ENCODE results near the gene ABCG1. TPM values are rescaled to one million over a fixed set of nuclear protein-coding genes. Genes with fewer than 3 reads are reported as not detected.

ABCG1 gene
- total RNA-seq, 4 donors from 2014 or later, result 16.1 to 25.9 (median 20.0) TPM

DNA sequence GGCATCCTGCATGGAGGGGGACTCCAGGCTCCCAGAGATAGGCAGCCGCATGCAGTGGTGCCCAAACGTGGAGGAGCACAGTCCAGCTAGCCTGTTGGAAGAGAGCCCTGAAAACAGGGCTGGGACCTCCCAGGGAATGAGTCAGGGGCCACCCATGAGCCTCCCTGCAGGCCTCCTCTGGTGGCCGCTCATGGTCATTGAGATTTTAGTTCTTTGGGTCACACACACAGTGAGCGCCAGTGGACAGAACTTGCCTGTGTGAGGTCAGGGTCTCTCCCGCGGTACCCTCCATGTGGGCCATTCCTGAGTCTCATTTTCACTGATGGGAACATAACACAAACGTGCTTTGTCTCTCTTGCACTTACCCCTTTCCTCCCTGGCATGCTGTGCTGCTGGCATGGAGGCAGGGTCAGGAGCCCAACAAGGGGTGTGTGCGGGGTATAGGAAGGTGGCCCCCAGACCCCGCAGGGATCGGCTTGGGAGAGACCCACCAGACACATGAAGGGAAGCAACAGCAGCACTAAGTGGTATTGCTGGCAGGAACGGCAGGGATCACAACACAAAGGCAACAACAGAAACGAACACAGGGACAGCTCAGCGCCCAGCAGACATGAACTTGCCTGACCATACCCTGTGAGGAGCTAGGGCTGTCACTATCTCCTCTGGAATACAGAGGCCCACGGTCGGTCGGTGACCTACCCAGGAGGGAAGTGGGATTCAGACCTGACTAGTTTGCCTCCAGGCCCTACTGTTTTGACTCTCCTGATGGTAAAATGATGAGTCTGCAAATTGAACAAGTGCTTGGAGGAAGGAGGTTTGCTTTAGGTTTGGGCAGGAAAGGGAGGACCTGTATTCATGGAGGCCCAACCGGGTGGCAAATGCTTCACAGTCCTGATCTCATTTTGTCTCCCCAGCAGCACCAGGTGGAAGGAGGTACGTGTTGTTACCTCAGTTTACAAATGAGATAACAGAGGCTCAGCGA lies 31.8 kb downstream of the ABCG1 start:
- Histone ChIP-seq H3K4me3 (no peak overlapping the region), H3K9me3 (no peaks in the 10 kb centered on the region), H3K27me3 (no peaks in the 10 kb centered on the region), H3K27ac (replicated peaks in 1 of 4) (no peak overlapping the region), H3K36me3 (no peaks in the 10 kb centered on the region), H3K4me1 (peaks cover 2 to 40% (median 25%) of the 10 kb centered on the region in 4 donors)
- 72% methylated on average over 17 of the region's 19 CpGs for WGBS
- TF ChIP-seq POLR2A (IDR thresholded peaks at IDR 0.05; ENCODE audit: low read depth) (no peak), EP300 (IDR thresholded peaks at IDR 0.05) (no peak), POLR2AphosphoS5 (IDR thresholded peaks at IDR 0.05) (no peak)
- TF ChIP-seq, protein P1, sequence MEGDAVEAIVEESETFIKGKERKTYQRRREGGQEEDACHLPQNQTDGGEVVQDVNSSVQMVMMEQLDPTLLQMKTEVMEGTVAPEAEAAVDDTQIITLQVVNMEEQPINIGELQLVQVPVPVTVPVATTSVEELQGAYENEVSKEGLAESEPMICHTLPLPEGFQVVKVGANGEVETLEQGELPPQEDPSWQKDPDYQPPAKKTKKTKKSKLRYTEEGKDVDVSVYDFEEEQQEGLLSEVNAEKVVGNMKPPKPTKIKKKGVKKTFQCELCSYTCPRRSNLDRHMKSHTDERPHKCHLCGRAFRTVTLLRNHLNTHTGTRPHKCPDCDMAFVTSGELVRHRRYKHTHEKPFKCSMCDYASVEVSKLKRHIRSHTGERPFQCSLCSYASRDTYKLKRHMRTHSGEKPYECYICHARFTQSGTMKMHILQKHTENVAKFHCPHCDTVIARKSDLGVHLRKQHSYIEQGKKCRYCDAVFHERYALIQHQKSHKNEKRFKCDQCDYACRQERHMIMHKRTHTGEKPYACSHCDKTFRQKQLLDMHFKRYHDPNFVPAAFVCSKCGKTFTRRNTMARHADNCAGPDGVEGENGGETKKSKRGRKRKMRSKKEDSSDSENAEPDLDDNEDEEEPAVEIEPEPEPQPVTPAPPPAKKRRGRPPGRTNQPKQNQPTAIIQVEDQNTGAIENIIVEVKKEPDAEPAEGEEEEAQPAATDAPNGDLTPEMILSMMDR (IDR thresholded peaks at IDR 0.05), result no peak
- no peak for DNase-seq (ENCODE audit: extremely low spot score)
- intact Hi-C loops (cut with DNase I), result no loop called here

DNA sequence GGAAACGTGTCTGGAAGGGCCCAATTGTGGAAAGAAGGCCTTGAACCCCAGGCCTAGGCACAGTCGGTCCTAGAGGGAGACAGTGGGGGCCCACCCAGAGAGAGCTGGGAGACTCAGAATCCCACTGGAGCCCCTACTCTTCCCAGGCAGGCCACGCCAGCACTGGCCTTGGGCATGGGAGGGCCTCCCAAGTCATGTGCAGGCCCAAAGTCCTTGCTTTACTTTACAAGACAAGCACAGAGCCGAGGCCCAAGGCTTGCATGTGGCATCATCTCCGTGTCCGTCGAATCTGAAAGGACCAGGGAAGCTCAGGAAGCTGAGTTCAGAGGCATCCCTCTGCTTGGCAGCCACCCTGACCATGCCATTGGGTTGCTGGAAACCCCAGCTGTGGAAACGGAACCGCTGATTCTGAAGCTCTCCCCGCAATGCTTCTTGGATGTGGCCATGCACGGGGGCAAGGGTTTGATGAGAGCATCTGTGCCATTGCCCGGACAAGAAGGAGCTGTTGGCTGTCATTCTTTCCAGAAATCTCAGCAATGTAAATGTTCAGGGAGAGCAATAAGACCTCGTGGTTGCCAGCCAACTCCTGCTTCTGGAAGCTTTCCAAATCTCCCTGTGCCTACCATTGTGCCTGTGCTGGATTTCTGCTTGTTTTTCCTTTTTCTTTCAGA lies 32.8 kb downstream of the ABCG1 start:
- Histone ChIP-seq H3K9me3 (no peaks in the 10 kb centered on the region), H3K4me3 (no peak overlapping the region), H3K4me1 (peaks cover 0 to 36% (median 21%) of the 10 kb centered on the region in 4 donors), H3K27ac (replicated peaks in 1 of 4) (no peak overlapping the region), H3K27me3 (no peaks in the 10 kb centered on the region), H3K36me3 (no peaks in the 10 kb centered on the region)
- no peak for DNase-seq (ENCODE audit: extremely low spot score)
- 88% methylated on average over 13 of the region's 13 CpGs for WGBS
- no peak for TF ChIP-seq POLR2AphosphoS5 (IDR thresholded peaks at IDR 0.05)
- no peak for TF ChIP-seq EP300 (IDR thresholded peaks at IDR 0.05)
- TF ChIP-seq POLR2A (IDR thresholded peaks at IDR 0.05; ENCODE audit: low read depth), result no peak
- TF ChIP-seq, protein P1 (IDR thresholded peaks at IDR 0.05), result no peak
- intact Hi-C loops (cut with DNase I), result no loop called here

DNA sequence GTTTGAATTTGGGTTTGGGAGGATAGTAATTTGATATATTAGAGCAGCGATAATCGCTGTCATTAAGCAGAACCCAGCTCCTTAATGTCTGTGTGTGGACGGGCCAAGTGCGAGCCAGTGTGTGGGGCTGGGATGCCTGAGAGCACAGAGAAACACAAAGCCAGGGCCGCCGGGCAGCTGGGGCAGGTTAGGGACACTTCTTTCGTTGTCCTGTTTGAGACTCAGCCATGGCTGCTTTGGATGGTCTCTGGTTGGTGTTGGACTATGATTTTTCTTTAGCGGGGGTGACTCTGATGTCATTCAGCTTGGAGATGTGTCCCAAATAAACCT lies 33.4 kb downstream of the ABCG1 start:
- 89% methylated on average over 8 of the region's 8 CpGs for WGBS

DNA sequence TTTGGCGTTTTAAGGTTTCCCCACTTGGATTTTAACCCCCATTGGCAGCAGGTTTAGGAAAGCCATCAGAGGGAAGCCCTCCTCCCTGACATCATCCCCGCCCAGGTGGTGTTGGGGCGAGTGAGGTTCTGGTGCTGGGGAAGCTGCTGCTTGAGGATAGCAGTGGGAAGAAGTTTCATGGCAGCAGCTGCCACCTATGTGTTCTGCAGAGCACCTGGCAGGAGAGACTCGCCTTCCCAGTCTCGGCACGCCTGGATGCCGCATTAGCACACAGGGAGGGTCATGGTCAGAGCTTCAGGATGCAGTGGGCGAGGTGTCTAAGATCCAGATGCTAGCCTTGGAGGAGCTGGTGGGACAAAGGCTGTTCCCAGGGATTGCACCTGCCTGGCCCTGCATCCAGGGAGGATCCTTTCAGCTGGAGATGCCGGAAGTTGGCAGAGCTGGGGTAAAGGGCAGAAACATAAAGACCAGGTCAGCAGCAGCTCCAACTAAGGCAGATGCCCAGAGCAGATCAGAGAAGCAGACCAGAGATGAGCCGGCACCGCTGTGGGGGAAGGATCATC lies 33.9 kb downstream of the ABCG1 start:
- WGBS, result 96% methylated on average over 6 of the region's 11 CpGs
- Histone ChIP-seq H3K9me3 (no peaks in the 10 kb centered on the region), H3K4me3 (no peak overlapping the region), H3K27me3 (no peaks in the 10 kb centered on the region), H3K27ac (replicated peaks in 1 of 4) (no peak overlapping the region), H3K4me1 (peaks cover 0 to 47% (median 28%) of the 10 kb centered on the region in 4 donors), H3K36me3 (no peaks in the 10 kb centered on the region)
- intact Hi-C loops (cut with DNase I), result no loop called here
- no peak for DNase-seq (ENCODE audit: extremely low spot score)
- TF ChIP-seq, protein P1 (IDR thresholded peaks at IDR 0.05), result no peak
- TF ChIP-seq POLR2AphosphoS5 (IDR thresholded peaks at IDR 0.05) (no peak), EP300 (IDR thresholded peaks at IDR 0.05) (no peak), POLR2A (IDR thresholded peaks at IDR 0.05; ENCODE audit: low read depth) (no peak)

More for the DNA sequence above, 33.4 kb downstream of the ABCG1 start:
- DNase-seq (ENCODE audit: extremely low spot score), result no peak
- Histone ChIP-seq H3K27me3 (no peaks in the 10 kb centered on the region), H3K36me3 (no peaks in the 10 kb centered on the region), H3K4me1 (peaks cover 0 to 41% (median 23%) of the 10 kb centered on the region in 4 donors), H3K4me3 (no peak overlapping the region), H3K27ac (replicated peaks in 1 of 4) (no peak overlapping the region), H3K9me3 (no peaks in the 10 kb centered on the region)
- TF ChIP-seq POLR2A (IDR thresholded peaks at IDR 0.05; ENCODE audit: low read depth) (no peak), POLR2AphosphoS5 (IDR thresholded peaks at IDR 0.05) (no peak), EP300 (IDR thresholded peaks at IDR 0.05) (no peak)
- TF ChIP-seq, protein P1 (IDR thresholded peaks at IDR 0.05), result no peak
- intact Hi-C loops (cut with DNase I), result no loop called here

Measured in esophagus muscularis mucosa (tissue), 4 donors.